GM21447 (cell line): Measurements from ENCODE around the gene RNF157.
A peak's percentile ranks its signal among the peaks of the same experiment; 100 is the strongest.
"Not testable (repeated sequence)": the region's sequence is repeated elsewhere in the genome, so short reads cannot be mapped to it uniquely, and the experiment has no call there.

ENCODE experiments used
- ATAC-seq: cut with Tn5 transposase; IDR thresholded peaks from one replicate; pipeline ENCODE4 v1.9.1; 2021; ENCODE audit not compliant: unreplicated experiment

The RNF157 gene

DNA sequence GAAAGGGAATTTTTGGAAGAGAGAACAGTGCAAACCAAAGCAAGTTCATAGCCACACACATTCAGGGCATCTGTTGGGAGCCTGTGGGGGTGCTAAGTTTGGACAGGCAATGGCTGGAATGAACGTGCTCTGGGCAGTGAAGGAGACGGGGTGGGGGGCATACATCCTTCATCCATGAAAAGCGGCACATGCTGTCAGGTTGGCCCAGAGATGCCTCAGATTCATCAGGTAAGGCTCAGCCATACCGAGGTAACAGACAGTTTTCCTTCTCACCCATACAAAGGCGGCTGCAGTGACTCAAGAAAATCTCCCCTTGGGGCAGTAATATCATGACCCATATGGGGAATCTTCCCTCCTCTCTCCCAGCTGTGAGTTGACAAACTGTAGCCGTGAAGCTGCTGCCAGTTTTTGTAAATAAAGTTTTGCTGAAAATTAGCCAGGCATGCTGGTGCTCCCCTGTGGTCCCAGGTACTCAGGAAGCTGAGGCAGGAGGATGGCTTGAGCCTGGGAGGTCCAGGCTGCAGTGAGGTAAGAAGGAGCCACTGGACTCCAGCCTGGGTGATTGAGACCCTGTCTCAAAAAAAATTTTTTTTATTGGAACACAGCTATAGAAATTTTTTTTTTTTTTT is 15.6 kb upstream of the RNF157 start:
- ATAC-seq: no peak

DNA sequence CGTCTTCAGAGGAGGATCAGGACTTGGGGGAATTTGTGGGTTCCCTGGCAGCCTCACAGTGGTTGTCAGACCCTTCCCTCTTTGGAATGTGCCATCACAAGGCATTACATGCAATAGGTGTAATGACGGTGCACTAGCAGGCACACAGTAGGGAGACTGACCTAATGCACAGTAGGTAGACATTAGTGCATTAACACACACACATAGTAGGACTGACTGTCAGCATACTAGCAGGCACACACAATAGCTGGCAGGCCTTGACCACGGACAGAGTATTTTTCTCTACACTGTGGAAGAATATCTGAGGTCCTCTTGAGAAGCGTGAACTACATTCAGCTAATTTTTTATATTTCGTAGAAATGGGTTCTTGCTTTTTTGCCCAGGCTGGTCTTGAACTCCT is 14.0 kb upstream of the RNF157 start:
- ATAC-seq: no peak

DNA sequence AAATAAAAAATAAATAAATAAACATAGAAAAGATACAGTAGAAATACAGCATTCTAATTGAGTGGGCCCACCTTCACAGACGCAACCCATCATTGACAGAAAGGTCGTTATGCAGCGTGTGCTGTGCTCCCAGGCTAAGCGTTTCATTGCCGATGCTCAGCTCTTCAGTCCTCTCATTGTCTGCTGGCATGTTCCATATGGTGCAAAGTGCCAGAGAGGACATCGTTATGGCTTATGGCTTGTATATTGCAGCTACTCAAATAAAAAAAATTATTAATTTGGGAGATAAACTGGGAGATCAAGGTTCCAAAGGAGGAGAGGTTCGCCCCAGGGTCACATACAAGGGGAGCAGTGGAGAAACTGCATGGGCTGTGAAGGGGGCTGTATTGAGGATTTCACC is 13.5 kb upstream of the RNF157 start:
- no peak for ATAC-seq

DNA sequence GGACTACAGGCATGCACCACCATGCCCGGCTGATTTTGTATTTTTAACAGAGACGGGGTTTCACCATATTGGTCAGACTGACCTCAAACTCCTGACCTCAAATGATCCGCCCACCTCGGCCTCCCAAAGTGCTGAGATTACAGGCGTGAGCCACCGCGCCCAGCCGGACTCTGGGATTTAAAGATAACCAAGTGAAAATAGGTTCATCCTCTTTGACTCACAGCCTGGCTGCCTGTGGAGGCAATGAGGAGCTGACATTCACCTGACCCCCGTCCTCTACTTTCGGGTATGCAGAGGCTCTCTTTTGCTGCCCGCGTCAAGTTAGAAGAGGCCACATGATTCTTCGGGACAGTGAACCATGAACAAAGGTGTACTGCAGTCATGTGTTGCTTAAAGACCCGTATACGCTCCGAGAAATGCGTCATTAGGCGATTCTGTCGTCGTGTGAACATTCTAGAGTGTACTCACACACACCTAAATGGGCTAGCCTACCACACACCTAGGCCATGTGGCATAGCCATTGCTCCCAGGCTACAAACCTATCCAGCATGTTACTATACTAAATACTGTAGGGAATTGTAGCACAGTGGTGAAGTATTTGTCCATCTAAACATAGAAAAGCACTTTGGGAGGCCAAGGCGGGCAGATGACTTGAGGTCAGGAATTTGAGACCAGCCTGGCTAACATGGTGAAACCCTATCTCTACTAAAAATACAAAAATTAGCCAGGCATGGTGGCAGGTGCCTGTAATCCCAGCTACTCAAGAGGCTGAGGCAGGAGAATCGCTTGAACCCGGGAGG is 12.9 kb upstream of the RNF157 start:
- ATAC-seq: not testable (repeated sequence)

DNA sequence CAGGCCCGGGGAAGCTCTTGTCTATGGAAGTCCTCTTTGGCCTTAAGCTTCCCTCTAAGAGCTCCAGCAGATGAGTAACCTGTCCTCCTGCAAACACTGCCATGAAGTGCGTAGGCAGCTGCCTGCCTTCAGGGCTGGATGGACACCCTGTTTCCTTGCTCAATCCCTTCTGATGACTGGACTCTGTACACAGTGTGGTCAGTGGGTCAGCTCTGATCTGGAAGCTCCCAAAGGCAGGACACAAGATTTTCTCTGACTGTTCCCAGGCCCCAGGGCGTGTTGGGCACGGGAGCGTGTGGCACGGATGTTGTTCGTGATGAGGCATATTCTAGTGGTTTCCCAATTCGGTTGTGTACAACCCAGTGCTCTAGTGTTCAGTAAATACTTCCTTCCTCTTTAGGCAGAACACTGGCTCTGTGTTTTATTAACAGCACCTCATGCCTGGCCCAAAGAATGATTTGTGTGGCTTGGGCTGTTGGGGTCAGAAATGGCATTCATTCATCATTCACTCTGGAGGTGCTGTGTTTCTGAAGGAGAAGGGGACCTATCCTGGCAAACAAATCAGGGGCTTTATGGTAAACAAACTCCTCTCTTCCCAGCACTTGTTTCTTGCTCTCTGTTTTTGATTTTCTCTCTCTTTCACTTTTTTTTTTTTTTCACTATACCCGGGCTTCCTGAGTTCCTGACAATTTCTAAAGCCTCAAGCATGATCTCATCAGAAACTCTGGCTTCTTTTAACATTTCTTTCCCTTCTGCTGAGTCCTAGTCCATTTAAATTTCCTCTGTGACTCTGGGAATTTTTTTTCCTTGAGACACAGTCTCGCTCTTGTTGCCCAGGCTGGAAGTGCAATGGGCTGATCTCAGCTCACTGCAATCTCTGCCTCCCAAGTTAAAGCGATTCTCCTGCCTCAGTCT is 12.0 kb upstream of the RNF157 start:
- peak; percentile 81 for ATAC-seq

DNA sequence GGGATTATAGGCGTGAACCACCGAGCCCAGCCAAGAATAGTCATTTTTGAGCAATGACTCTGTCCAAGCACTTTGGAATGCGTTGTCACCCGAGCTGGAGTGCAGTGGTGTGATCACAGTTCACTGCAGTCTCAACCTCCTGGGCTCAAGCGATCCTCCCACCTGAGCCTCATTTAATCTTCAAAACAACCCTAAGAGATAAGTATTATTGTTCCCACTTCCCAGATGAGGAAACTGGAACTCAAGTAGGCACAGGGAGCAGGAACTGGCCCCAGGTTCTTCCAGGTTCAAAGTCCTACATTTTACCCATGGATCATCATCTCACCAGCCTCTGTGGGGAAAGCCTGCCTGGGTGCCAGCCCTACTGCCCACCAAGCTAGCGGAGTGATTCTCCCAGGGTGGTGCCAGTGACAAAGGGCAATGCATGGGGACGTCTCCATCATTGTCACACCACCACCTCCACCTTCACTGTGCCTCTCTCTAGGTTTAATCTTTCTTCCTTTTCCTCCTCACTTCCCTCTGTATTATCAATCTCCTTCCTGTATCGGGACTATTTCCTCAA is 11.3 kb upstream of the RNF157 start:
- ATAC-seq: no peak

DNA sequence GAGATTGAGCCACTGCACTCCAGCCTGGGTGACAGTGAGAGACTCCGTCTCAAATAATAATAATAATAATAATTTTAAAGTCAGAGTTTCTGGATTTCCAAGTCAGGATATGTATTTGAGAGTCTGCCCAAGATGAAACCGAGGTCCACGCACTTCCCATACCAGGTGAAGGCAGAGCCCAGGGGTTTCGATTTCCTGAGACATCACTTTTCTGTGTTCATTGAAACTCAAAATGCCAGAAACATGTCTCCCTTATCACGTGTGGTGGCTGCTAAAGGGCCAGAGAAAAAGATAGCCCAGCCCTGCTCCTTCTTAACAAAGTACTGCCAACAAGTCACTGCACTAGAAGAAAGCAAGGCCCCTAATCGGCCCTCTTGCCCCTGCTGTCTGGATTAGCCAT is 9.8 kb upstream of the RNF157 start:
- ATAC-seq: no peak

DNA sequence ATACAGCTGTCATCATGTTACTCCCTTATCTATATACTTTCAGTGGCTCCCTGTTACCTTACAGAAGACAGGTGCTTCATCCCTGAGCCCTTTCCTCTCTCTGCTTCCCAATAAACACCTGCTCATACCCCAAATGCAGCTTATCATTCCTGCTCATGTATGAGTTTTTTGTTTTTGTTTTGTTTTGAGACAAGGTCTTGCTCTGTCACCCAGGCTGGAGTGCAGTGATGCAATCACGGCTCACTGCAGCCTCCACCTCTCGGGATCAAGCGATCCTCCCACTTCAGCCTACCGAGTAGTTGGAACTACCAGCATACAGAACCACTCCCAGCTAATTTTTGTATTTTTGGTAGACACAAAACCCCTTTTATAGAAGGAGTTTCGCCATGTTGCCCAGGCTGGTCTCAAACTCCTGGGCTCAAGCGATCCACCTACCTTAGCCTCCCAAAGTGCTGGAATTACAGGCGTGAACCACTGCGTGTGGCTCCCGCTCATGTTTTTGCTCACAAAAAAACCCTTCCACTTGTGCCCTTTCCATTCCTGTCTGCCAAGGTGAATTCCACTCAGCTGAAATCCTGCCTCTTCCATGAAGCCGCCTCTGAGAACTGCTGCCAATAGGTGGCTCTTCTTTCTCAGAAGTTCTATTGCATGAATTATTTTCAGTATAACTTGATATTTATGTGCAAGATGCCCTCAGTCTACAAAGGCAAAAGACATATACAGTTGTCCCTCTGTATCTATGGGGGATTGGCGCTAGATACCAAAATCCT is 7.9 kb upstream of the RNF157 start:
- ATAC-seq: no peak

DNA sequence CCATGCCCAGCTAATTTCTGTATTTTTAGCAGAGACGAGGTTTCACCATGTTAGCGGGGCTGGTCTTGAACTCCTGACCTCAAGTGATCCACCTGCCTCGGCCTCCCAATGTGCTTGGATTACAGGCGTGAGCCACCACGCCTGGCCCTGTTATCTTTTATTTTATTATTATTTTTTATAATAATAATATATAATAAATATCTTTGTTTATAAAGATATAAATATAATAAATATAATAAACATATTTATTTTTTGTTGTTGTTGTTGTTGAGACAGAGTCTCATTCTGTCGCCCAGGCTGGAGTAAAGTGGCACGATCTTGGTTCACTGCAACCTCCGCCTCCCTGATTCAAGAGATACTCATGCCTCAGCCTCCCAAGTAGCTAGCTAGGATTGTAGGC is 7.0 kb upstream of the RNF157 start:
- ATAC-seq: no peak

DNA sequence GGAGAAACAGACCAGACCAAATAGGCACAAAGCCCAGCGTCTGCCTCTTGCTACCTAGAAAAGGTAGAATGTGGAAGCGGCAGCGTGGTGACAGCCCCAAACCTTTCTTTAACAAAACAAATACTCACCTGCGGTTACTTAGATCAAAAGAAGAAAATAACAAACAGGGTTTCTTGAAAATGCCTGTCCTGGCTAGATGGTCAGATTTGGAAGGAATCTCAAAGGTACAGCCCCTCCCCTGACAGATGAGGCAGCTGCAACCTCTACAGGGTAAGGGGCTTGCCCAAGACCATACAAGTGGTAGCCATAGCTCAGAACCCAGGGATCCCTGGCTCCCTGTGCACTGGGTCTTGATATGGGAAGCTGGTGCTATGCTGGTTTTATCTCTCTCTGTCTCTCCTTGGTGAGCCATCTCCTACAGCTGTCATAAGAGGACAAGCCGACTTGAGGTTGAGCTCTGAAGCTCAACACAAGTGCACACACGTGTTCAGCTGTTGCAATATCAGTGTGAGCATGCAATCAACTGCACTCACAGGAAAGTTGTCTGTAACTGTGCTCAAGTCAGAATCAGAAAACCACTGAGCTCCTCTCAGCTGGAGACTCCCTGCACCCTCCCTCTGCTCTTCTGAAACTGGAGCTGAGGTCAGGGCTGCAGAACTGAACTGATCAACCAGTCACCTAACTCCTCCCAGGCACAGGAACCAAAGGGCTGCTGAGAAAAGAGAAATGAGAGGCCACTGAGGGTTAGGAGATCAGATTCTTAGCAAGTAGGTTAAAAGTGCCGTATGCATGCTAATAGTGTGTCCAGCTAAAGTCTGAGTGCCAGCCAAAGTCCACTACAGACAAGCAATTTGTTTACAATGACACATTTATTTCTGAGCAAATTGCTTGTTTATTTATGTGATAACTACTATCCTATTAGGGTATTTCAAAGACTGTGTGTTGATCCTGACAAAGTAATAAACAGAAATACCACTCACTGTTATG is 6.1 kb upstream of the RNF157 start:
- peak; percentile 97 for ATAC-seq

DNA sequence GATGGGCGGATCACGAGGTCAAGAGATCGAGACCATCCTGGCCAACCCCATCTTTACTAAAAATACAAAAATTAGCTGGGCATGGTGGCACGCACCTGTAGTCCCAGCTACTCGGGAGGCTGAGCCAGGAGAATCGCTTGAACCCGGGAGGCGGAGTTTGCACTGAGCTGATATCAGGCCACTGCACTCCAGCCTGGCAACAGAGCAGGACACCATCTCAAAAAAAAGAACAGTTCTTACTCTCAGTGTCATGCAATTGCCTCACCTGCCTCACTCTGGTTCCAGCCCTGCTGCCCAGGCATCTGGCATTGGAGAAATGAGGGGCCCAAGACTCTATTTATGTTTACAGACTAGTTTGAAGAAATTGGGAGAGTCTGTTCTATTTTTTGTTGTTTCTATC is 4.4 kb upstream of the RNF157 start:
- not testable (repeated sequence) for ATAC-seq

DNA sequence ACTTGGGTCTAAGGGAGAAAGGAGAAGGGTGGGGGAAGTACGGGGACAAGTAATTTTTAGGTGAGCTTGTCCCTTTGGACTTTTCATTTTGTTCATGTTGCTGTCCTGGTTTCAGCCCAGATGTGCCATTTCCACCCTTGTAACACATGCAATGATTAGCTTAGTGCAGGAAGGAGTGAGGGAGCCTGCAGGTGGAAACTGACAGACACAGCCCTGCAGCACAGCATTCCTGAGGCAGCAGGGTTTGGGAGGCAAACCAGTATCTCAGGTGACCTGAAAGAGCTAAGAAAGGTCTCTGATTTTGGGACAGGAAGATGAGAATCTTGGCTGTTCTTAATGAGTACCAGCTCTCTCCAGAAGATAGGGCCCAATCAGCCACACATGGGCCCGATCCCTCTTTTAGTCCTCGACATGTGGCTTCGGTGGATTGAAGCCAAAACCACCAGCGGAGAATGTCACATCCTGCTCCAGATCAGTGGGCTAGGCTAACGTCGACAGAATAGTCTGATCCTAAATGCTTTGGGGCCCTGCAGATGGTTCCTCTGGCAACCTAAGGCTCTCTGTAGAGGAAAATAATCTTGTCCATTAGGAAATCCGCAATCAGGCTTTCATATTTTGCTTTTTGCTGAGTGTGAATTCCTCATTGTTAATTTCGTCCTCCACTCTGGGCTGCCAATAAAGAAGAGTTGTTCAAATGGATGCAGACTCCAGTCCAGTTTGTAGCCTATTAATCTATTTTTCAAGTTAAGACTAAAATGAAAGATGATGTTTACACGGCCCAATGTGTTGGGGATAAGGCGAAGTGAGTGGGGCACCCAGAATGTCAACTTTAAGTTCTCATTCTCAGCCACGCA is 3.8 kb upstream of the RNF157 start:
- no peak for ATAC-seq

DNA sequence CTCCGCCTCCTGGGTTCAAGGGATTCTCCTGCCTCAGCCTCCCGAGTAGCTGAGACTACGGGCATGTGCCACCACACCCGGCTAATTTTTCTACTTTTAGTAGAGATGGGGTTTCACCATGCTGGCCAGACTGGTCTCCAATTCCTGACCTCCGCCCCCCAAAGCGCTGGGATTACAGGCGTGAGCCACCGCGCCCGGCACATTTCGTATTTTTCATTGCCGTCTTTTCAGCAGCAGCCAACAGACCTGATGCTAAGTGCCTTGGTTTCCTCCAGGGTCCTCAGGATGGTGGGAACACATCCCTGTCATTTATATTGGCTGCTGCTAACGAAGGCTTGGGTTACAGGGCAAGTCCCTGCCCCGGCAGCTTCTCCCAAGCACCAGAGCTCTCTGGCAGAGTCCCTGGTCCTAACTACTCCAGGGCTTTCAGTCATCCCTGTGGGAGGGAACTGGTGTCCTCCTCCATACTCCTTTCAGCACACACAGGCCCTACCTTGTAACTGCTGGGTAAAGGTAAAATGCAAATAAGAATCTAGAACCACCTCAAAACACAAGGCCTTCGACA is 1.5 kb upstream of the RNF157 start:
- ATAC-seq: no peak

DNA sequence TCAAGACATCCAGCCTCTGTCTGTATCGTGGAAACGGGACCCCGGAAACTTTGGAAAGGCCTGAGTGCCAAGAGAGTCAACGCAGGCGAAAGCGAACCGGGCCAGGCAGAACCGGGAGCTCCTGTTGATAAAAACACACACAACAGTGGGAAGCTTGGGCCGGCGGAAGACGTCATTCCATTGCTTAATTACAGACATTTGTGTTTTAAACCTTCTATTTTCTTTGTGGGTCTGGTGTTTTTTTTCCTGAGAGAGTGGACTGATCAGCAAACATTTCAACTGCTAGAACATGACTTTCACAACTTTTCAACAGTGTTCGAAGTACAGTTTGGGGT is 878 bp upstream of the RNF157 start:
- ATAC-seq: no peak

DNA sequence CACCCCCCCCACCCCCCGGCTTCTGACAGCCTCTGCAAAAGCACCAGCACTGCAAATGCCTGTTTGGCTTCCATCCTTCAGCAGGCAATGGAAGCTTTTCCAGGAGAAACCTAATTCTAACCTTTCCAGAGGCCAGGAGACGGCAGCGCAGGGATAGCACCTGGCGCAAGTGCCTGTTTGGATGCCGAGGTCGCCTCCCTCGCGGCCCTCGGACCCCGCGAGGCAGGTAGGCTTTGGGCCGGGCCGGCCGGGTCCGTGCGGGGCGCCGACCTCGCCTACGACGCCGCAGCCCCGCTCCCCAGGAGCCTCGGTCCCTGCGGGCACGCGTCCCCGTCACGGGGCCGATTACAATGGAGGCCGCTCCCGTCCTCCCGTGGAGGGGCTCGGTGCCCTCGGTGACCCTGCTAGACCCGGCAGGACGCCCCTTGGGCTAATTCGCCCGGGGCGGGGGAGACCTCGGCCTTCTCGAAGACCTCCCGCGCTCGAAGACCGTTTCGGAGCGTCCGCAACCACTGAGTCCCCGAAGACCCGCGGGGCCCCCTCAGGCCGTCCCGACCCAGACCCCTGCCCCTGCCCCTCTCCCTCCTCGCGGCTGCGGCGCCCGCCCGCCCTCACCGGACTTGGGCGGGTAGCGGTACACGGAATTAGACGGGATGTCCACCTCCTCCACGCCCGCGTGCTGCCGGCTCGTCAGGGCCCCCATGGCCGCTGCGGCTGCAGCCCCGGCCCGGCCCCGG is 587 bp downstream of the RNF157 start:
- peak; percentile 9 for ATAC-seq

DNA sequence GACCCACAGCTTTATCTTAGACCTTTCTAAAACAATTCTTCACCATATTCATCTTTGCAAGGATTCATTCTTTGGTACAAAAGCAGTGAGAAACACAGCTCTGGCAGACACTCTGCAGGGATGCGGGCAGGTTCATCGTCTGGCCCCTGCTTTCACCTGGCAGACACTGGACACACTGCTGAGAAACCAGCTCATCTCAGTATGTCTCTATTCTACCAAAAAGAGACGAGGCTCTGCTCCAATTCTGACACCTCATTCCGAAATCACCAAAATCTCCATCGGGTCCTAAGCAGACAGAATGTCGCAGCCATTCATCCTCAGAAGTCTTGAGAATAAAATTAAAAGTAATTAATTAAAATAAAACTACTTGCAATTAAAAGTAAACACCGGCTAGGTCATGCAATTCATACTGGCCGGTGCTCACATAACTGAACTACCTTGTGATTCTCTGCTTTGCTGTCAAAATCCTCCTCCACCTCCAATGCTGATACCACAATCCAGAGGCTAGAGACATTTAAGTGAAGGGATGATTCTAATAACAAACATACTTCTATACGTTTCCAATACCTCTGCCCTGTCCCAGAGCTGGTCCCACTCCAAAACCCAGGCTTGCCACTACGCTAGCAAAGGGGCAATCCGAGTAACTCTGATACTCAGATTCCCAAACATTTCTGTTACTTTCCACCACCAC is 1.3 kb downstream of the RNF157 start:
- ATAC-seq: no peak

DNA sequence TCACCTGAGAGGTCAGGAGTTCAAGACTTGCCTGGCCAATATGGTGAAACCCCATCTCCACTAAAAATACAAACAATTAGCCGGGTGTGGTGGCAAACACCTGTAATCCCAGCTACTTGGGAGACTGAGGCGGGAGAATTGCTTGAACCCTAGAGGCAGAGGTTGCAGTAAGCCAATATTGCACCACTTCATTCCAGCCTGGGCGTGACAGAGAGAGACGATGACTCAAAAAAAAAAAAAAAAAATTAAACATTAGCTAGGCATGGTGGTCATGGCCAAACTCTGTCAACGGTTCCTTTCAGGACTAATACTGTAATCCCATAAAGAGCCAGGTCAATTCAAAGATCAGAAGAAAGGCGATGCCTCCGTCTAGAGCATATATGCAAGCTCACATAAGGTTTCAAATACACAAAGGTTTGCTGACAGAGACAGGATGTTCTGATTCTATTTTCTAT is 2.4 kb downstream of the RNF157 start:
- no peak for ATAC-seq
